Skeletal muscle tissue (tissue), 4 donors: ENCODE measurements around the gene CASKIN1. TPM values are rescaled to one million over a fixed set of nuclear protein-coding genes. Genes with fewer than 3 reads are reported as not detected.
"Not testable (repeated sequence)": the region's sequence is repeated elsewhere in the genome, so short reads cannot be mapped to it uniquely, and the experiment has no call there.

Source experiments
- H3K27ac ChIP-seq: one replicate; pipeline ENCODE4 v1.7.0; 2013; ENCODE audit warnings: mild to moderate bottlenecking, low read depth, low read length, inconsistent platforms
- H3K27me3 ChIP-seq, 3 donors: one replicate each; pipeline ENCODE4 v1.7.0; 2013; ENCODE audit warnings: low read length in 3 of 3; ENCODE audit not compliant: control insufficient read depth in 3 of 3, insufficient read depth in 3 of 3
- H3K36me3 ChIP-seq, 3 donors: one replicate each; pipeline ENCODE4 v1.7.0; 2013; ENCODE audit warnings: low read length in 3 of 3; ENCODE audit not compliant: control insufficient read depth in 3 of 3, insufficient read depth in 3 of 3
- H3K4me1 ChIP-seq, 3 donors: one replicate each; pipeline ENCODE4 v1.7.0; 2013; ENCODE audit warnings: low read length in 3 of 3, mild to moderate bottlenecking in 3 of 3; ENCODE audit not compliant: control insufficient read depth in 3 of 3, insufficient read depth in 3 of 3
- H3K4me3 ChIP-seq, 3 donors: one replicate each; pipeline ENCODE4 v1.7.0; 2013; ENCODE audit warnings: low read length in 3 of 3
- H3K9ac ChIP-seq, 3 donors: one replicate each; pipeline ENCODE4 v1.7.0; 2013; ENCODE audit warnings: low read length in 3 of 3, mild to moderate bottlenecking in 3 of 3, moderate library complexity in 2 of 3, low read depth in 1 of 3
- H3K9me3 ChIP-seq, 3 donors: one replicate each; pipeline ENCODE4 v1.7.0; 2013; ENCODE audit warnings: low read length in 3 of 3; ENCODE audit not compliant: control insufficient read depth in 3 of 3
- total RNA-seq: library from RNA; depleted of rRNA; stranded (reverse); fragments of >200 nt; gene quantifications from one replicate; pipeline ENCODE4 v1.2.3, GENCODE V29; 2014
- donor health status: Osteomylitis.

Gene CASKIN1
- total RNA-seq, 1 donor from 2014 or later, result 0.52 TPM

DNA sequence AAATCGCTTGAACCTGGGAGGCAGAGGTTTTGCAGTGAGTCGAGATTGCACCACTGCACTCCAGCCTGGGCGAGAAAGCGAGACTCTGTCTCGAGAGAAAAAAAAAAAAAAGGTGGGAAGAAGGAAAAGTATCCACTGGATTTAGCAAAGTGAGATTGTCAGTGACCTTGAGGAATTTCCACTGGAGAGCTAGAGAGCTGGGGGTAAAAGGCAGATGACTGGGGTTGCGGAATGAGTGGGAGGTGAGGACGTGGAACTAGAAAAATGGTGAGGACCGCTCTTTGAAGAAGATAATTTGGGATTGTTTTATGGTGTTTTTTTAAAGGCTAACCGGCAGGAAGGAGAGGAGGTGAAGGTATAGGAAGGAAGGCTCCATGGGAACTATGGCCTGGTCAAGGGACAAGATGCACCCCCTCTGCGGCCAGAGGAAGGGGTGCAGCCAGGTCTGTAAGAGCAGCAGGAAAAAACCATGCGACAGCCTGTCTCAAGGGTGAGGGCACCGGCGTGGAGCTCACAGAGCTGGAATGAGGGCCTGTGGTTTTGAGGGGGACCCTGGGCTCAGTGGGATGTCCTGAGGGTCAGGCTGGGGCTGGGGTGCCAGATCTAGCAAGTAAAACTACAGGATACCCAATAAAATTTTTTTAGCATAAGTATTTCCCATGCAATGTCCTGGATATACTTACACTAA is 8.2 kb upstream of the CASKIN1 start:
- Histone ChIP-seq H3K4me3 (peak overlapping the region; percentile 80 to 99 (median 93)), H3K27me3 (no peaks in the 10 kb centered on the region), H3K9me3 (no peaks in the 10 kb centered on the region), H3K4me1 (peaks cover 25 to 34% (median 27%) of the 10 kb centered on the region in 3 donors), H3K9ac (peak overlapping the region; percentile 94 to 100 (median 98)), H3K27ac (peak overlapping the region; percentile 90), H3K36me3 (peaks cover 23 to 29% (median 28%) of the 10 kb centered on the region in 3 donors)

DNA sequence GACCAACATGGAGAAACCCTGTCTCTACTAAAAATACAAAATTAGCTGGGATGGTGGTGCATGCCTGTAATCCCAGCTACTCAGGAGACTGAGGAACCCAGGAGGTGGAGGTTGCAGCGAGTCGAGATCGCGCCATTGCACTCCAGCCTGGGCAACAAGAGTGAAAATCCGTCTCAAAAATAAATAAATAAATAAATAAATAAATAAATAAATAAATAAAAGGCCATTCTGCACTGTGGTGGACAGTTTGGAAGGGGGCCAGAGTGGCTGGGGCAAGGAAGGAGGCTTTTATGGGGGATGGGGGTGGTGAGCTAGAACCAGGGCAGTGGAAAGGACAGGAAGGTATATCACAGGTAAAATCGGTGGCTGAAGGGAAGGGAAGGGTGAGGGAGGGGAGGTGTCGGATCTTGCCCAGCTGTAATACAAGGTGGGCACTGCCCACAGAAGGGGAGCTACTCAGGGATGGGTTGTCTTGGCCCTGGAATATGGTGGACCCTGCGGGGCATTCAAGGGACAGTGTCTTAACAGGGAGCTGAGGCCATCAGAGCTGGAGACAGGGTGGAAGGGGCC is 6.8 kb upstream of the CASKIN1 start:
- not testable (repeated sequence) for H3K9ac ChIP-seq, H3K27ac ChIP-seq, H3K9me3 ChIP-seq, H3K27me3 ChIP-seq, H3K4me3 ChIP-seq
- peaks cover 14 to 17% (median 15%) of the 10 kb centered on the region in 3 donors for H3K36me3 ChIP-seq
- peaks cover 19 to 28% (median 25%) of the 10 kb centered on the region in 3 donors for H3K4me1 ChIP-seq

DNA sequence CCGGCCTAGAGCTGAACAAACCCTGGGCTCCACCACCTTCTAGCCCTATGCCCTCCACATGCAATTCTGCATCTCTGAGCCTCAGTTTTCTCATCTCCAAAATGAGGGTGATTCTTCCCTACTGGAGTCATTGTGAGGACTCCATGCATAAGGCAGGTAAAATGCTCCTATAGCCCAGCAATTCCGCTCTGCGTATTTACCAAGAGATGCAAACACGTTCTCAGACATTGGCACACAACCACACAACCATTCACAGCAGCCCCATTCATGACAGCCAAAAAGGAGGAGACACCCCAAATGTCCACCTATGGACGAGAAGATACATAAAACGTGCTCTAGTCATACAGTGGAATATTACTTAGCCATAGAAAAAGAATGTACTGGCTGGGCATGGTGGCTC is 3.9 kb upstream of the CASKIN1 start:
- peaks cover 18 to 22% (median 20%) of the 10 kb centered on the region in 3 donors for H3K27me3 ChIP-seq
- peaks cover 5 to 13% (median 9%) of the 10 kb centered on the region in 3 donors for H3K4me1 ChIP-seq
- no peaks in the 10 kb centered on the region for H3K36me3 ChIP-seq
- H3K9ac ChIP-seq, result no peak overlapping the region
- H3K4me3 ChIP-seq, result no peak overlapping the region
- H3K27ac ChIP-seq, result no peak overlapping the region
- no peaks in the 10 kb centered on the region for H3K9me3 ChIP-seq

DNA sequence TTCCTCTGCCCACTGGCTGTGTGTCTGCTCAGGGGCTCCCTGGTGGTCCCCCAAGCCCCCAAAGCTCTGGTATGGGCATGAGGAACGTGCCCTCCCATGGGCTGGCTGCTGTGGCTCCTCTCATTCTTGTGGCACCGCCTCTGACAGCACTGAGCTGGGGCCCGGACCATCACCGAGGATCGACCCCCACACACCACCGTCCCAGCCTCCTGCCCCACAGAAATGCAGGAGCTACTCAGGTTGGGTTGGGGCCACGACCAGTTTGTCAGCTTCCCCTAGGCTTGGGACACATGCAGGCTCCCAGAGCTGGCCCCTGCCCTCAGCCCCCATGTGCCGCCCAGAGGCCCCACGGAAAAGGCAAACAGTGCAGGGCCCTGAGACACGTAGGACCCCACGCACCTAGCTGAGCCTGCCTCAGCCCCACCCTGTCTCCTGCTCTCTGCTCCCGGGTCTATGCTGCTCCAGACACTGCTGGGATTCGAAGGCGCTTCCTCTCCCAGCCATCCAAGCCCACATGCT is 3.3 kb upstream of the CASKIN1 start:
- Histone ChIP-seq H3K9me3 (no peaks in the 10 kb centered on the region), H3K4me3 (no peak overlapping the region), H3K36me3 (no peaks in the 10 kb centered on the region), H3K4me1 (peaks cover 2 to 15% (median 7%) of the 10 kb centered on the region in 3 donors), H3K27ac (no peak overlapping the region), H3K9ac (no peak overlapping the region), H3K27me3 (peaks cover 25 to 29% (median 27%) of the 10 kb centered on the region in 3 donors)

DNA sequence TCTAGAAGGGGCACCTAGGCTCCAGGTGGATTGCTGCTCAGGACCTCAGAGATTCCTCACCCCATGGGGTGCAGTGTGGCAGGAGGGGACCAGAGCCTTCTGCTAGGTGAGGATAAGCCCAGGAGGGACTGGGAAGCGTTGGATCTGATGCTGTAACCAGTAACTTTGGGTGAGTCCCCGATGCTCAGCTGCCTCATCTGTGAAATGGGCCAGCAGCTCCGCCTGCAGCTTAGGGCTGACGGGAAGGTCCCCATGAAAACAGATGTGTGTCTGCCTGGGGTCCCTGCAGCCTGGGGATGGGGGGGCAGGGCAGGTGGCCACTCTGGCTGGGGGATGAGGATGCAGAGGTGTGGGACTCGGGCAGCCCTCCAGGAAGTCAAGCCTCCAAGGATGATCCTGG is 2.7 kb upstream of the CASKIN1 start:
- Histone ChIP-seq H3K9ac (no peak overlapping the region), H3K27ac (no peak overlapping the region), H3K27me3 (peaks cover 30 to 35% (median 32%) of the 10 kb centered on the region in 3 donors), H3K4me1 (peaks cover 0 to 11% (median 5%) of the 10 kb centered on the region in 3 donors), H3K36me3 (no peaks in the 10 kb centered on the region), H3K9me3 (no peaks in the 10 kb centered on the region), H3K4me3 (no peak overlapping the region)

- no peak overlapping the region for H3K4me3 ChIP-seq
- peaks cover 0 to 11% (median 5%) of the 10 kb centered on the region in 3 donors for H3K4me1 ChIP-seq
- H3K27ac ChIP-seq, result no peak overlapping the region
- H3K9me3 ChIP-seq, result no peaks in the 10 kb centered on the region
- H3K27me3 ChIP-seq, result peaks cover 38 to 41% (median 41%) of the 10 kb centered on the region in 3 donors
- no peak overlapping the region for H3K9ac ChIP-seq
- no peaks in the 10 kb centered on the region for H3K36me3 ChIP-seq
These were observed 1.9 kb upstream of the CASKIN1 start for GRCh38 chr16:2198283-2198682.

GRCh38 chr16:2197765-2198164 is 1.4 kb upstream of the CASKIN1 start:
- Histone ChIP-seq H3K27me3 (peaks cover 38 to 41% (median 41%) of the 10 kb centered on the region in 3 donors), H3K27ac (no peak overlapping the region), H3K9me3 (no peaks in the 10 kb centered on the region), H3K36me3 (no peaks in the 10 kb centered on the region), H3K4me1 (peaks cover 0 to 11% (median 5%) of the 10 kb centered on the region in 3 donors), H3K9ac (no peak overlapping the region), H3K4me3 (no peak overlapping the region)

- Histone ChIP-seq H3K36me3 (no peaks in the 10 kb centered on the region), H3K4me3 (no peak overlapping the region), H3K4me1 (peaks cover 0 to 11% (median 5%) of the 10 kb centered on the region in 3 donors), H3K27me3 (peaks cover 38 to 41% (median 41%) of the 10 kb centered on the region in 3 donors), H3K9me3 (no peaks in the 10 kb centered on the region), H3K9ac (no peak overlapping the region), H3K27ac (no peak overlapping the region)
These were observed 641 bp upstream of the CASKIN1 start for GRCh38 chr16:2196981-2197511.

DNA sequence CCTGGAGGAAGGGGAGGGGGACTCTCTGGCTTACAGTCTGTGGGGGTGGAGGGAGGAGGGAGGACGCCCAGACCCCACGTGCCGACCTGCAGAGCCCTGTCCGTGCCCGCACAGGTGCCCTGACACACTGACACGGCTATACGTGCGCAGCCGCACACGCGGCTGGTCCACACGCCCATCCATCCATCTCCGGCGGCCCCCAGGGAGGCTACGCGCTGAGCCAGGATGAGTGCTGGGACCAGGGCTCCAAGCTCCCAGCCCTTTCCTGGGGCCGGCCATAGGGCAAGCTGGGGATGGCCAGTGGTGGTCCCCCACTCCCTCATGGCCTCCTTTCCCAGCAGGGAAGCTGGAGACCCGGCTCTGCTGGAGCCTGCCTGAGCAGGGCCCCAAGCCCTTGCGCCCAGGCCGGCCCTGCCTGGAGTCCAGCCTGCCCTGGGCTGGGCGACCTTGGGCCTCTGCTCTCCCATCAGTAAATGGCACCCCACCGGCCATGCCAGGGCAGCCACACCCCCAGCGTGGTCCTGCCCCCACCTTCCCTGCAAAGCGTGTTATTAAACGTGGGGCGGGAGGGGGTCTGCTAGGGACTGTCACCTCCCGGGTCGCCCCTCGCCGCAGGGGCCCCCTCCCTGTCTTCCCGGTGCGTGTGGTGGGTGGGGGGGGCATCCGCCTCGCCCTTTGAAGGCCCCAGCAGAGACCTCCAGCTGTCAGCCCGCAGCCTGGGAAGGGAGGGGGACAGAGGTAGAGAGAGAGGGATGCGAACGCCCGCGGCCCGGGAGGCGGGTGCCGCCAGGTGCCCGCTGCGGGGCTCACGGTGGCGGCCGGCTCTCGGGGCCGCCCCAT is 863 bp downstream of the CASKIN1 start:
- Histone ChIP-seq H3K4me3 (no peak overlapping the region), H3K9me3 (no peaks in the 10 kb centered on the region), H3K36me3 (no peaks in the 10 kb centered on the region), H3K4me1 (peaks cover 0 to 11% (median 5%) of the 10 kb centered on the region in 3 donors), H3K27ac (no peak overlapping the region), H3K27me3 (peaks cover 38 to 41% (median 41%) of the 10 kb centered on the region in 3 donors), H3K9ac (peak overlapping the region in 1 of 3 donors; percentile 16)
